HFFc6 (cell line): Measurements from ENCODE around the gene TMEM181. TPM values are rescaled to one million over a fixed set of nuclear protein-coding genes. Genes with fewer than 3 reads are reported as not detected.

ENCODE experiments used
- DNase-seq: peaks from one replicate; pipeline ENCODE4 v3.0.0-alpha.2; 2018
- H3K27ac Mint-ChIP-seq: 2 replicates; pipeline ENCODE4 v1.8.0; 2020; ENCODE audit warnings: mild to moderate bottlenecking, mixed read lengths
- H3K27me3 Mint-ChIP-seq: 2 replicates; pipeline ENCODE4 v1.8.0; 2021; ENCODE audit warnings: mild to moderate bottlenecking, moderate library complexity, mixed read lengths; ENCODE audit not compliant: insufficient read depth
- H3K36me3 Mint-ChIP-seq: 2 replicates; pipeline ENCODE4 v1.8.0; 2021; ENCODE audit warnings: low read depth, mixed read lengths
- H3K4me1 Mint-ChIP-seq: 2 replicates; pipeline ENCODE4 v1.8.0; 2020; ENCODE audit warnings: low read depth, mixed read lengths
- H3K4me3 Mint-ChIP-seq: 2 replicates; pipeline ENCODE4 v1.8.0; 2020; ENCODE audit warnings: mild to moderate bottlenecking, moderate library complexity, mixed read lengths
- H3K9me3 Mint-ChIP-seq: 2 replicates; pipeline ENCODE4 v1.8.0; 2020; ENCODE audit warnings: mild to moderate bottlenecking, mixed read lengths
- CTCF ChIP-seq: fragments of 200-600 bp; sonication (generic); IDR thresholded peaks from 2 replicates; pipeline ENCODE4 v1.5.0; 2021; ENCODE audit warnings: antibody characterized with exemption, mild to moderate bottlenecking
- total RNA-seq, 6 experiments: library from RNA; stranded (reverse); fragmentation: NEBNext Ultra II Directional; extraction: Animal tissue kit (Norgen Biotek cat#: 25700); gene quantifications; 2 replicates in 1 of 6; 3 replicates in 5 of 6; pipeline ENCODE4 v1.2.3, GENCODE V29; 2021

The TMEM181 gene
- total RNA-seq, 6 experiments from 2014 or later = 25.8 to 37.8 (median 30.1) TPM

- Mint-ChIP-seq H3K4me3 (no peak overlapping the region), H3K36me3 (peaks cover 60% of the 10 kb centered on the region), H3K27ac (no peak overlapping the region; the same call in 1 of the 2 replicates), H3K9me3 (no peaks in the 10 kb centered on the region), H3K27me3 (no peaks in the 10 kb centered on the region; the same call in 1 of the 2 replicates), H3K4me1 (peaks cover 38% of the 10 kb centered on the region)
- no peak for TF ChIP-seq CTCF
- DNase-seq = no peak
Measured at GRCh38 chr6:158635427-158636073, 75.7 kb downstream of the TMEM181 start.

- Mint-ChIP-seq H3K27me3 (no peaks in the 10 kb centered on the region; the same call in 1 of the 2 replicates), H3K9me3 (no peaks in the 10 kb centered on the region), H3K27ac (no peak overlapping the region), H3K4me3 (no peak overlapping the region; the same call in 1 of the 2 replicates), H3K4me1 (peaks cover 39% of the 10 kb centered on the region), H3K36me3 (peaks cover 55% of the 10 kb centered on the region)
- TF ChIP-seq CTCF = no peak
- DNase-seq = no peak
Measured at GRCh38 chr6:158636778-158637177, 76.9 kb downstream of the TMEM181 start.

- Mint-ChIP-seq H3K27me3 (no peaks in the 10 kb centered on the region), H3K4me3 (no peak overlapping the region), H3K4me1 (peaks cover 45% of the 10 kb centered on the region), H3K27ac (no peak overlapping the region), H3K9me3 (no peaks in the 10 kb centered on the region), H3K36me3 (peaks cover 57% of the 10 kb centered on the region)
- no peak for TF ChIP-seq CTCF
- no peak for DNase-seq
Measured at GRCh38 chr6:158638324-158638854, 78.5 kb downstream of the TMEM181 start.

GRCh38 chr6:158639056-158639455, 79.2 kb downstream of the TMEM181 start:
- Mint-ChIP-seq H3K36me3 (peaks cover 58% of the 10 kb centered on the region), H3K4me3 (no peak overlapping the region), H3K4me1 (peaks cover 49% of the 10 kb centered on the region), H3K9me3 (no peaks in the 10 kb centered on the region), H3K27ac (no peak overlapping the region; the same call in 1 of the 2 replicates), H3K27me3 (no peaks in the 10 kb centered on the region)
- no peak for DNase-seq
- no peak for TF ChIP-seq CTCF

GRCh38 chr6:158640519-158640918, 80.6 kb downstream of the TMEM181 start:
- no peak for TF ChIP-seq CTCF
- peaks cover 53% of the 10 kb centered on the region for H3K36me3 Mint-ChIP-seq
- H3K4me1 Mint-ChIP-seq = peaks cover 54% of the 10 kb centered on the region
- peak overlapping the region; percentile 35; the same call in 1 of the 2 replicates for H3K27ac Mint-ChIP-seq
- no peak overlapping the region for H3K4me3 Mint-ChIP-seq
- no peak for DNase-seq
- no peaks in the 10 kb centered on the region for H3K9me3 Mint-ChIP-seq
- peaks cover 2% of the 10 kb centered on the region; the same call in 1 of the 2 replicates for H3K27me3 Mint-ChIP-seq
